Stimulated activated naive CD4-positive, alpha-beta T cell (primary cell): Measurements from ENCODE around the gene INPP4B.
"Not testable (repeated sequence)": the region's sequence is repeated elsewhere in the genome, so short reads cannot be mapped to it uniquely, and the experiment has no call there.

Source experiments
- DNase-seq, 6 experiments: peaks; one replicate each; lab custom pipeline; 2025; lab: John Stamatoyannopoulos, UW

INPP4B gene

DNA sequence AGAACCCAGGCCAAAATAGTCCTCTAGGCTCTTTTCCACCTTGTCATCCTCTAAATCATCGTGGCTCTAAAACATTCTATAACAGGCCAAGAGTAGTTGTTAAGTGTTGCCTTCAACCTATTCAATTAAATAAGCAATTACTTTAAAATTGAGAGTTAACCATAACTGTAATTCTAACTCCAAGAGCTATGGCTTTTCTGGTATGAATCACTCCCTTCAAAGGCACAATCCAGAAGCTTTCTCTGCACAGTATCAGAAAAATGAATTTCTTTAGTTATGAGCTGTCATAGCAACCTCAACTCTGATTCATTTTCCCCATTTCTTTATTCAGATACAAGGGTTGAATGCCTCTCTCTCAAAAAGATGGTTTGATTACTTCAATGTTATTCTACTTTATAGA is 21.7 kb downstream of the INPP4B start:
- no peak for DNase-seq

DNA sequence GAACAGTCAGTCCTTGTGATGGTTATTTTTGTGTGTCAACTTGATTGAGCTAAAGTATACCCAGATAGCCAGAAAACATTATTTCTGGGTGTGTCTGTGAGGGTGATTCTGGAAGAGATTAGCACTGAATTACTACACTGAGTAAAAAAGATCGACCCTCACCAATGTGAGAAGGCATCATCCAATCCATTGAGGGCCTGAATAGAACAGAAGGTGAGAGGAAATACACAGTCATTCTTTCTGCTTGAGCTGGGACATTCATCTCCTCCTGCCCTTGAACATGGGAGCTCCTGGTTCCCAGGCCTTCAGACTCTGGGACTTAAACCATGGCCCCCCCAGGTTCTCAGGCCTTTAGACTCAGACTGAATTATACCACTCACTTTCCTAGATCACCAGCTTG is 22.3 kb downstream of the INPP4B start:
- DNase-seq: no peak

DNA sequence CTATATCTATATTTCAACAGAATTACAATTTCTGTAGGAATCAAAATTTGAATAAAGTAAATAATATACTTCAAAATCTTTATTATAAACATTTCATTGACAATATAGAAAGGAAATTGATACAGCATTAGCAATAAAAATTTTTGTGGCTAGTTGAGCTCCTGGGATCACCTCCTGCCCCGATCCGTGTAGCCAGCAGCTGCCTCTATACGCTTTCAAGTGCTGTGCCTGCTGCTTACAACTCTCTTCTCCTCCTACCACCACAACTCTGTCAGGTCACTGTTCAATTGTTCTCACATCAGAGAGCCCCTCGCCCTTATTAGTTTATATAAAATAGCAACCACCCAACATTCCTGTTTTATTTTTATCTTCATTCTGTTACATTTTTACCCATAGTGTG is 27.6 kb downstream of the INPP4B start:
- DNase-seq: no peak

DNA sequence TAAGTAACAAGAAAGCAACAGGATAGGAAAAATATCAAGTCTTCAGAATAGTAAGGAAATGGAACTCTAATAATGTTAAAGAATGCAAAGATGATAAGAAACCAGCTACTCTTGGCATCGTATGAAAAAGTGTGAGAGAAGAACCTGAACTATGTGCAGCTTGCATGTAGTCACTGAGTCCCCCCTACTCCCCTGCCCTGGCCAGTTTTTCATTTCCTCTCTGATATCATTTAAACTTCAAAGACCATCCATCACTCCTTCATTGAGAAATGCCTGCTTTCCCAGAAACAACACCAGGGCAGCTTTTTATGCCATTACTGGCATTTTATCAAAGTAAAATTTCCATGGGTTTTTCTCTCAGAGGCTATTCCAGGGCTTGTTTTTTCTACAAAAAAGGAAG is 28.1 kb downstream of the INPP4B start:
- no peak for DNase-seq

DNA sequence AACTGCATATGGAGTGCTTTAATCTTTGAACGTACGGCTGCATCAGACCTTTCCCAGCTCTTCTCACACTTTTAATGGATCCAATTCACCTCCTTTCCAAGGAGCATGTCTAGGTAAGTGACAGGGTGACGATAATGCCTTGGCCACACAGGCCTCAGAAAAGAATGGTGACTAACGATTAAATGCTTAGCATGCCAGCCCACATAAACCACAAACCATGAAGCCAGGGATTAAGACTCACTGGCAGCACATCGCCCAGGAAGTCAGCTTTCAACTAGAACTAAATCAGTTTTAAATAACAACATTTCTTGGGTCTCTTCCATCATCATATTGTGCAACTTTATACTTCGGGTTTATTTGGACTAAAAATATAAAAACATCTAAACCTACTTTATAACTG is 28.7 kb downstream of the INPP4B start:
- peak in 4 of 6 experiments; percentile 0 to 13 (median 2) for DNase-seq

DNA sequence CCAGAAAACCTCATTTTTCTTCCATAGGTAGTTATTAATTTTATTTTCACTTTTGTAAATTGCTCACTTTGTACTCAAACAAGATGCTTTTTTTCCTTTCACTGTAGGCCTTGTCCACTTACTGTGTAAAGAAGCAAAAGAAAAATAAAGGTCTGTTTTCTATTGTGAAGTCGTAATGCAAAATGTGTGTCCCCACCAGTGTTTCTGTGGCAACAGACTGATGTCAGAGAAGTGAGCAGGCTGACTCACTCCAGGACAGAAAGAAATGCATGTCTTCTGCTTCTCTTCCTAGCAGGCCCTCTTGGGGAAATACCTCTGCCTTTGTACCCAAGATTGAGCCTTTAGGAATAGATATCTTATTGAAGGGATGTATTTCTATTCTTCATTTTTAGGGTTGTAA is 30.3 kb downstream of the INPP4B start:
- DNase-seq: no peak

DNA sequence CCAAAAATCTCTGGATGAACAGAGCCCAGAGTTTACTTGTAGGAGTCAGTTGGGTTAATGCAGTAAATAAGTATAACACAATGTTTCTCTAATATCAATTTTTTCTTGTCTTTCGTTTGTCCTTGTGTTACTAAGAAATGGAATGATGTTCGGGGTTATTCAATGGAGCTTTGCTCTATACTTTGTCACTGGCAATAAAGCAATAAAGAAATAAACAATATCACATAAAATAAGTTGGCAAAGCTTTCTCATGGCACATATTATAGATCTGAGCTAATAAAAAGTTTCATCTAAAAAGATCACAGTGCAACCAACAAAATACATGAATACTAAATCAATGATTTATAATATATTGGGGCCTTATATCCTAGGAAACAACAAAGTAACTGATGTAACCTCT is 32.7 kb downstream of the INPP4B start:
- DNase-seq: no peak

DNA sequence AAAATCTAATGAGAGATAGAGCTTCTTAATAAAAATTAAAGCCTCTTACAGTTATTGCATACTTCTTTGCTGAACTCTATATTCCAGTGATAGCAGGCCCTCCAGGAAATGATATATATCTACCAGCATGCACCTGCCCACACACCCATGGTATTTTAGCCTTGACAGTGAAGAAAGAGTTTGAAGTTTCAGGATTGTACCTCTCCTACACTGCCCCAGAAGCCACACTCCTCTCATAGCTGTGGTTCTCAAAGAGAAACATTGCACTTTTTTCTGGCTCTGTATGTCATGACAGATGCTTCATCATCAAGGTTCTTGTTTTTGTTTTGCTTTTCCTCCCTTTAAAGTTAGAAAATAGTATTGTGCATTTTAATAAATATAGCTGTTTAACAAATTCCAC is 34.0 kb downstream of the INPP4B start:
- DNase-seq: no peak

DNA sequence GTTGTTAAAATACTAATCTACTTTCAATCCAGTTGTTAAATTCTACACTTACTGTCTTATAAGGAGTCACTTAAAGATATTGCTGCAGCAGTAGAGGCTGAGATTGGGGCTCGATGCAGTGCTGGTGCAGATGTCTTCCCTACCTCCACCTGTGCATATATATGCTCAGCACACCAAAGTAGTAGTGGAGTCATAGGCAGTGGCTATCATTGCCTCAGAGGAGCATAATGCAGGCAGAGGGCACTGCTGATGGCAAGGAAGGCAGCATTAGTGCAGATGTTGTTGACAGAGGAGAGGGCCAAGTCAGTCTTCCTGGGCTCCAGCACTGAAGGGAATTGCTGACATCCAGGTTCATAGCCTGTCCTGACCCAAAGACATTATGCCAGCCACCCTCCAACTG is 35.1 kb downstream of the INPP4B start:
- no peak for DNase-seq

DNA sequence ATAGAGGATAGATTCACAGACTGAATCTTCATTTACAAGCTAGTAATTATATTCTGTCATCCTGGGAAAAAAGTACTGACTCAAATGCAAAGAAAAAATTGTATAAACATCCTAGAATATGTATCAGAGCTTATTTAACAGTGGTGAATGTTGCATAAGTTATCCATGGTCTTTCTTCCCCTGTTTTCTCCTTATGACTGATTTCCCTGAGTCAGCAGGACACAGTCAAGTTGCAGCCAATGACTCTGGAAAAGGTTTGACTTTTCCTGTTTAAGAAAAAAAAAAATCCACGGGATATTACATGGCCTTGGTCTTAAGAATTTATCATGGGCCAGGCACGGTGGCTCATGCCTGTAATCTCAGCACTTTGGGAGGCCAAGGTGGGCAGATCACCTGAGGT is 36.5 kb downstream of the INPP4B start:
- no peak for DNase-seq

DNA sequence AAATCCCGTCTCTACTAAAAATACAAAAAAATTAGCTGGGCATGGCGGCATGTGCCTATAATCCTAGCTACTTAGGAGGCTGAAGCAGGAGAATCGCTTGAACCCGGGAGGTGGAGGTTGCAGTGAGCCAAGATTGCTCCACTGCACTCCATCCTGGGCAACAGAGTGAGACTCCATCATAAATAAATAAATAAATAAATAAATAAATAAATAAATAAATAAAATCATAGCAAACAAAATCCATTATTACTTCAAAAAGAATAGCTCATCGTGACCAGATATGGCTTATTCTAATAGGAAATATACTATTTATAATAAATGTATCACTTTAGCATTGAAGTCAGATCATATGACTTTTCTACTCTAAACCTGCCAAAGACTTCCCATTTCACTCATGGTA is 42.2 kb downstream of the INPP4B start:
- DNase-seq: not testable (repeated sequence)

DNA sequence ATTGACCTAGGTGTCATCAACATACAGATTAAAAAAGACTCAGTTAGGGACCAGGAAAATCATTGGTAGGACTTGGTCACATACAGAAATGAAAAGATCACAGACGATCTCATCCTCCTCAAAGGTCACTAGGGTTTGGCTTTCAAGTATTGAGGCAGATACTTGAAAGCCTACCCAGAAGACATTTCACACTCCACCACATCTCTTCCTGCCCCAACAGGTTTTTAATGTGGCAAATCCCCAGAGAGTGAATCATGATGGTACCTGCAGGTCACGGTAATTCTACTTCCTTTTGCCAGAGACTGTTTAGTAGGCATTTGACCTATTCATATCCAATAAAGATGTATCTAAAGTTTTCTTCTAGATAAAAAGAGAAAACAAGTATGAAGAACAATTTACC is 44.1 kb downstream of the INPP4B start:
- peak in 1 of 6 experiments; percentile 0 for DNase-seq

DNA sequence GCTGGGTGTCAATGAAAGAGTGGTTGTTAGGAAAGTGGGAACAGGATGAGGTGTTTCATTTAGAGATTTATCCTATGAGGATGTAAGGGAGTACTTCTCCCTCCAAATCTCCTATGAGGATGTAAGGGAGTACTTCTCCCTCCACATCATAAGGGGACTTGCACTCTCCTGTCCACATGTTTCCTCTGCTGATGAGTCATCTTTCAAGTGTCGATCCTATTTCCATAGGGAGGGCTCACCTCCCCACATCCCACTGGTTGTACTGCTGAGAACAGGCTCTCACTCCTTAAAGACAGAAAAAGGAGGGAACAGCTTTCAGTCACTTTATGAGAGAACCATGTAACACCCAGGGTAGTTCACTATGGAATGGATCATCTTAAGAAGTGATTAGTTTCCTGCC is 65.0 kb downstream of the INPP4B start:
- DNase-seq: no peak

DNA sequence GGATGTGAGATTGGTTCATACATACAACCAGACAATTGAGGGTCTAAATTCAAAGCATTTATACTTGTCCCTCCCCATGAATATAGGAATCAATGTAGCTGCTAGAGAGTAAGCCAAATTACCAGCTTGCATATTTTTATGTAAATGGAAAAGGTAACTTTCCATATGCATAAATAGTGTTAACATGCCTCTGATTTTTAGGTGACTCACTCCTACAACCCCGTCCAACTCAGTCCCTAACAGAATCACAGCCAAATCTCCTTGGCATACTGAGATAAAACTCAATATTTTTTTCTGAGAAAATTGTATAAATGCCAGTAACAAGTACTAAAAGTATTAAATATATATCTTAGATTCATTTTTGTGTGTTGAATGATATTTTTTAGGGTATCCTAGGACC is 67.2 kb downstream of the INPP4B start:
- no peak for DNase-seq

DNA sequence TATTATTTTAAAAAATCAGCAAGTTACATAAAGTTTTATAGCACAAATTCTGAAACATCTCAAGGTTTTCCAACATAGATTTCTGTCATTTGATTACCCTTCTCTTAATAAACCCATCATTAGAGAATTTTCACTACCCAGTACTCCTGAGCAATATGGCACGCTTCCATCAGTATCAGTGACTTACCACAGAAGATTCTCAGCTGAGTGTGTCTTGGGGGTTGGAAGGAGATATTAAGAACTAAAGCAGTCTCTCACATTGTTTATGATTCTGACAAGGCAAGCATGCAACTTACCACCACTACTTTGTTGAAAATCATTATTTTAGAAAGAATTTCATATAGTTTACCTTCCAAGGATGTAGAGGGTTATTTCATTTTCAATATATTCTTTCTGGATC is 67.7 kb downstream of the INPP4B start:
- DNase-seq: no peak

DNA sequence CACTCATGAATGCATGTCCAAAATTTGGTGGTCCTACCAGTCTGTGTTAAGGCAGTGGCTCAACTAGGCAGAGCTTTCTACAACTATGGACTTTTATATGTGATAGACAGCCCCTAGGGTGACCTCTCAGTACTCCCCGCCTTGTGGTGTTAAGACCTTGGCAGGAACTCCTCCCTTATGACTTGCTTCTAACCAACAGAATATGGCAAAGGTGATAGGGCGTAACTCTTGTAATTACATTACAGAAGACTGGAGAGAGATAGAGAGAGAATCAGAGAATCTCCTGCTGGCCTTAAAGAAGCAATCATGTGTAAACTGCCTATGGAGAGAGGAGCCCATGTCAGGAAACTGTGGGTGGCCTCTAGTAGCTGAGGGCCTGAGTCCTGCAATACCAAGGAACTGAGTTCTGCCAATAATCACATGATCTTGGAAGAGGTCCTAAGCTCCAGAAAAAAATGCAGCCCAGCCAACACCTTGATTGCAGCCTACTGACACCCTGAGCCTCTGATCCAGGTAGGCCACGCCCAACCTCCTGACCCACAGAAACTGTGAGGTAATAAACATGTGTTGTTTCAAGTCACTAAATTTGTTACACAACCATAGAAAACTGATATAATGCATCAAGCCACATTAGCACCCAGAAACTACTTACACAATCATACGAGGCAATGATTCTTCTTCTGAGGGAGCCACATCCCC is 68.9 kb downstream of the INPP4B start:
- no peak for DNase-seq

DNA sequence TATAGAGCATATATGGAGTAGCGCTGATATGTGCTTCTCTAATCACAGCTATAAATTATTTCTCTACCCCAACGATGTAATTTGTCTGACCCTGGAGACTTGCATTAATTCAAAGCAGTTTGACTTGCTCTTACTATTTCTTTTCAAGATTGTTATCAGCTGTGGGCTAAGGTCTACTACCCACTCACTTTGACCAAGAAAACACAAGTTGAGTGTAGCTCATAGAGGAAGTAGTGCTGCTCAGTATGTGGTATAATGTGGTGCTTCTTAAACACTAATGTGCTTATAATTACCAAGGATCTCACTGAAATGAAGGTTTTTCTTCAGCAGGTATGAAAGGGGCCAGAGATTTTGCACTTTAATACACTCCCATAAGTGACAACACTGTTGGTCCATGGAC is 70.1 kb downstream of the INPP4B start:
- peak in 1 of 6 experiments; percentile 2 for DNase-seq

DNA sequence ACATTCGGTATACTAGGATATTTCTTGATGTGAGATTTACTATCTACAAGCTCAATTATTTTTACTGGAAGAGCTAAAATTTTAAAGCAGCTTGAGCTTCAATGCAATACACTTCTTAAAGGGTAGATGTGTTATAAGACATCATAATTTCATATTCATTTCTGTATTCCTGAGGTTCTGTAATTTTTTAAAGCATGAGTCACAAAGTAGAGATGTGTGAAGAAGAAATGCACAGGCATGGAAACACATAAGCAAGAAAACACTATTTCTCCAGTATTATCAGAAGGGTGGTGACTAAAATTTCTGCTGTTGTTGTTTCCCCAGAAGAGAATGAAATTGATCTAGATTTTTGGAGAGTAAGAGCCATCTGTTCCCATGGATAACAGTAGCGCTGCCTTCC is 72.6 kb downstream of the INPP4B start:
- DNase-seq: no peak

DNA sequence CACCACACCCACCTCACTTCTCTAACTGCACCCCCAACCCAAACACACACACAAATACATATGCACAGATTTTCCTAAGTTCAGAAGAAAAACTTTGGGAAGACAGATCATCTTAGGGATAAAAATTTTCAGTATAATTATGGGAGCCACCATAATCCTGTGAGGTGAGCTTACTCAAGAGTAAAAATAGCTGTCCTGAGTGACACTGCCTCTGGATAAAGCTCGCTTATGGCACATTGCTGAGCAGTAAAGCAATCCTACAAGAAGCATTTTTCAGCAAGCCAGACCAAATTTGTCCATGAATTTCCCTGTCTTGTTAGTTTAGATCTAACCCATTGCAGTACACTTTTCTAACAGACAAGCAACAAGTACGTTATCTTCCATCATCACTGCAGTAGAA is 83.8 kb downstream of the INPP4B start:
- DNase-seq: no peak

DNA sequence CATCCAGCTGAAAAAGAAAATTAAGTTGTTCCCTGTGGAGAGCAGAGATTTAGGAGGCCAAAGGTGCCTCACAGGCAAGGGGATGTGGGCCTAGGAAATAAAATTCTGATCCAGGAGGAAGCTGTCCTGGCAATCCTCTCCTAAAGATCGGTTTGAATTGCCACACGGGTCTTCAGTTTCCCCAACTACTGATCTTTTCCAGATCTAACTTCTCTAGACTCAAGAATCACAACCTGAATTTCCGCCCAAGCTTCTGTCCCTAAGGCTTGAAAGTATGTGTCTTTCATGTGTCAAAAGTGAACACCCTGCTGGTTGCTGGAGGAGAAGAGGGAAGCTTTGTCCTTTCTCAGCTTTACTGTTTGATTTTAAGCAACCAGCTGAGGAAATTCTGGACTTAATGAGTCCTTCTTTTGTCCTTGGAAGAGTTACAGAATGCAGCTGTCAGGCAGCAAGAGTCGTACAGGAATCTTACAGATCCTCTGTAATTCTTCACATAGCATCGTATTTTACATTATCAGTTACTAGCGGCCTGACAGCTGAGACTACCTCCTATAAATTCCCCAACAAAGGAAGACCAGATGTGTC is 93.8 kb downstream of the INPP4B start:
- DNase-seq: peak in 1 of 6 experiments; percentile 1

DNA sequence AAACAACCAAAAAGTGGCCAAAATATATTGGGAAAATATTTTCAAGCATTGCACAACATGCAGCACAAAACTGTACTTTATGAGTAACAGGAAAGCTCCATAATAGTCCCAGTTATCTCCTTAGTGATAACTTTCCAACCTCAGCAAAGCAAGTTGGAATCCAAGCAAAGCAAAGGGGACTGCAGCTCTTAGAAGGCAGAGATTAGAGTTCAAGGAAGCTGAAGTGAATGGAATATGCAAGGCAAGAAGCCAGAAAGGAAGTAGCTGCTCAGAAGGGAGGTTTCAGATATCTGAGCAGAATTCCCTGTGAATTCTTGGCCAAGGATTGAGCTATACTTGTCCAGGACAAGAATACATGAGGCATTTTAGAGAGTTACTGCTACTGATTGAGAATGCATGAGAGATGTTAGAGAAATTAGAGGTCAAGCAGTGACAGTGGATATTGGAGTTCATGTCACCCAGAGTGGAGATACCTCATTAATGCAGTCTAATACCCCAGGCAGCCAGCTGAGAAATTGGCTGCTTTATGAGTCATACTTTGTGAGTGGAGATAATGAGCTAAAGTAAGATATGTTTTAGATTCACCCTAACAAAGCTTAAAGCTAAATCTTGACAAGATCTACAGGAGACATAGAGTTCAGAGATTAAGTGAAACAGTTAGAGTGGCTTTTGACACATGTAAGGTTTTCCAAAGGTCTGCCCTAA is 102.8 kb downstream of the INPP4B start:
- no peak for DNase-seq

DNA sequence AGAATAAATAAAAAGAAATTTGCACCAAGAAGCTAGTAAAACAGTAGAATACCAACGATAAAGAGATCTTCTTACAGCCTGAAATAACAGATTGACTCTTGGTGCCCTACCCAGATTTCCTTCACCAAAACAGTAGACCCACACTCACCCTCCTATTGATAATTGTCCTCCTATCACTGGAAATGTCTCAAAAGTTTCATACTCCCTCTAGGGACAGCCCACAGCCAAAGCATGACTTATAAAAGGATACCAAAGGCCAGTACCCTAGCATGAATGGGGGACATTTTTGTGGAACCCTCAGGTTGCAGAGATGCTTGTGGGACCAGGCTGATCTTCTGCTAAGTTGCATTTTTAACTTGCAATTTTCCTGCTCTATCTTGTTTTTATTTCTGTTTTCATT is 104.1 kb downstream of the INPP4B start:
- no peak for DNase-seq

DNA sequence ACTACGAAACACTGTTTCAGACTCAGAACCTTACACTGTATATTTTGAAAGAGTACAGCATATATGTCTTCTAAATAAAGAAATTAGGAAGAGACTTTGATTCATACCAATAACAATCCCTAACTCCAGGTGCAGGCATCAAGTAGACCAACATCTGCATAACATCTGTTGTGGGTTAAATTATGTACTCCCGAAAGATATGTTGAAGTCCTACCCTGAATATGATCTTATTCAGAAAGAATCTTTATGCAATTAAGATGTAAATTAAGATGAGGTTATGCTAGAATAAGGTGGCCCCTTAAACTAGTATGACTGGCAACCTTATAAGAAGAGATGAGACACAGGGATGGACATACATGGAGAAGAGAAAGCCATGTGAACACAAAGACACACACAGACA is 117.9 kb downstream of the INPP4B start:
- no peak for DNase-seq

DNA sequence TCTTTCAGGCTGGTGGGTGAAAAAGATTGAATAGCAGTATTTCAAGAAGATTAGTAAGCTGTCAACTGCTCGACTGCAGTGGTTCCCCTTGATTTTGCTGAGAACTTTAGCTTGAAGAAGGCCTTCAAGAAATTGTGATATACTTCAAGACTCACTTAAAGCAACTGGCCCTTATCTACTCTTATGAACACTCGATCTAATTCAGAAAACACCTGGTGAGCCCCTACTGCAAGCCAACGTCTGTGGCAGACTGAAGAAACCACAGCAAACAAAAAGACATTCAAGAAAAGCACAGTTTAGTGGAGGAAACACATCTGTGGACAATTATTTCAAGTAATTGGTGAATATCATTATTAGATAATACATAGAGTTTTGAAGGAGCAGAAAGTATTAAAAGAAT is 119.0 kb downstream of the INPP4B start:
- DNase-seq: no peak
